Natural killer cell (primary cell): ENCODE results near the gene APLF. TPM values are rescaled to one million over a fixed set of nuclear protein-coding genes. Genes with fewer than 3 reads are reported as not detected.

ENCODE experiments used
- ATAC-seq, 3 donors: fragments of 150-1000 bp in 2 of 3; fragments of 200-7000 bp in 1 of 3; cut with Tn5 transposase; 1 replicate in 1 of 3; 2 replicates in 2 of 3; pipeline ENCODE4 v1.10.0; 2021; ENCODE audit warnings: mild to moderate bottlenecking in 2 of 3, moderate library complexity in 2 of 3
- DNase-seq, 2 donors: peaks; one replicate each; pipeline versions ENCODE4 v3.0.0 to v3.0.0-alpha.2; 2013 to 2021; ENCODE audit warnings: mixed read lengths in 1 of 2
- H3K27ac ChIP-seq: one replicate; pipeline ENCODE4 v1.5.1; 2013; ENCODE audit warnings: mild to moderate bottlenecking, low read length
- H3K27me3 ChIP-seq: one replicate; pipeline ENCODE4 v1.6.1; 2013; ENCODE audit warnings: low read length; ENCODE audit not compliant: control insufficient read depth, insufficient read depth
- H3K36me3 ChIP-seq: one replicate; pipeline ENCODE4 v1.6.1; 2013; ENCODE audit warnings: low read length; ENCODE audit not compliant: control insufficient read depth, insufficient read depth
- H3K4me1 ChIP-seq: one replicate; pipeline ENCODE4 v1.6.1; 2013; ENCODE audit warnings: low read length; ENCODE audit not compliant: control insufficient read depth, insufficient read depth
- H3K4me3 ChIP-seq: one replicate; pipeline ENCODE4 v1.5.1; 2013; ENCODE audit warnings: low read length
- H3K9me3 ChIP-seq: one replicate; pipeline ENCODE4 v1.6.1; 2013; ENCODE audit warnings: low read length; ENCODE audit not compliant: control insufficient read depth, insufficient read depth
- H3K27ac Mint-ChIP-seq, 2 donors: one replicate each; pipeline ENCODE4 v1.8.0; 2022; ENCODE audit warnings: mild to moderate bottlenecking in 2 of 2, mixed read lengths in 2 of 2, moderate library complexity in 1 of 2
- H3K27me3 Mint-ChIP-seq, 2 donors: one replicate each; pipeline ENCODE4 v1.8.0; 2022; ENCODE audit warnings: low read depth in 2 of 2, mixed read lengths in 2 of 2
- H3K36me3 Mint-ChIP-seq: one replicate; pipeline ENCODE4 v1.8.0; 2022; ENCODE audit warnings: mixed read lengths
- H3K4me1 Mint-ChIP-seq, 2 donors: one replicate each; pipeline ENCODE4 v1.8.0; 2022; ENCODE audit warnings: mixed read lengths in 2 of 2
- H3K4me3 Mint-ChIP-seq: one replicate; pipeline ENCODE4 v1.8.0; 2022; ENCODE audit warnings: mild to moderate bottlenecking, moderate library complexity, mixed read lengths
- H3K9me3 Mint-ChIP-seq, 2 donors: one replicate each; pipeline ENCODE4 v1.8.0; 2022; ENCODE audit warnings: mixed read lengths in 2 of 2
- CTCF ChIP-seq: fragments of 200-600 bp; IDR thresholded peaks from one replicate; pipeline ENCODE4 v1.8.0; 2022; ENCODE audit warnings: antibody characterized with exemption
- WGBS: methylation state at CpG from one replicate; pipeline ENCODE4 v1.1.7; 2013; ENCODE audit warnings: missing lambda C conversion rate; ENCODE audit not compliant: insufficient coverage; 5-methylcytosine and 5-hydroxymethylcytosine counted together
- intact Hi-C: fragments of 100-400 bp; cut with micrococcal nuclease; formaldehyde crosslinking; loops from one replicate; pipeline ENCODE4 v1.14.2; 2022
- total RNA-seq, 4 donors: library from RNA; stranded (reverse); fragments of 120-200 nt in 1 of 4; gene quantifications; one replicate each; pipeline versions ENCODE4 v1.2.3 to v1.2.4, GENCODE V29; 2013 to 2022

Gene APLF
- total RNA-seq, 3 donors from 2014 or later (not counting 1 experiment from before 2014, with no cell fraction given): 2.2 to 4.3 (median 3.8) TPM

GRCh38 chr2:68452158-68452900 is 15.1 kb upstream of the APLF start:
- Mint-ChIP-seq H3K36me3 (no peaks in the 10 kb centered on the region), H3K9me3 (no peaks in the 10 kb centered on the region), H3K4me3 (peak overlapping the region; percentile 21), H3K27me3 (no peaks in the 10 kb centered on the region), H3K27ac (peak overlapping the region; percentile 19 to 82), H3K4me1 (peaks cover 9 to 18% of the 10 kb centered on the region in 2 donors)
- no peak for TF ChIP-seq CTCF
- peaks cover 19% of the 10 kb centered on the region for H3K9me3 ChIP-seq
- H3K4me3 ChIP-seq: no peak overlapping the region
- 95% methylated on average over 1 of the region's 5 CpGs for WGBS
- DNase-seq (peak in 1 of 2 donors; percentile 58), ATAC-seq (peak; percentile 62 to 79 (median 63))
- intact Hi-C loops: no loop called here
- peak overlapping the region; percentile 25 for H3K27ac ChIP-seq
- no peaks in the 10 kb centered on the region for H3K36me3 ChIP-seq
- H3K27me3 ChIP-seq: no peaks in the 10 kb centered on the region
- H3K4me1 ChIP-seq: peaks cover 6% of the 10 kb centered on the region

GRCh38 chr2:68453761-68454360 is 13.5 kb upstream of the APLF start:
- TF ChIP-seq CTCF: no peak
- H3K9me3 Mint-ChIP-seq: no peaks in the 10 kb centered on the region
- peak overlapping the region; percentile 19 to 82 for H3K27ac Mint-ChIP-seq
- no peak overlapping the region for H3K4me3 ChIP-seq
- peak in 2 of 3 donors; percentile 16 to 28 for ATAC-seq
- H3K27me3 ChIP-seq: no peaks in the 10 kb centered on the region
- H3K4me1 ChIP-seq: peaks cover 6% of the 10 kb centered on the region
- whole genome bisulfite sequencing: 71% methylated on average over 1 of the region's 2 CpGs
- no peak overlapping the region for H3K27ac ChIP-seq
- H3K4me3 Mint-ChIP-seq: peak overlapping the region; percentile 18
- no peak for DNase-seq
- H3K27me3 Mint-ChIP-seq: no peaks in the 10 kb centered on the region
- H3K9me3 ChIP-seq: peaks cover 4% of the 10 kb centered on the region
- H3K36me3 ChIP-seq: no peaks in the 10 kb centered on the region
- no peaks in the 10 kb centered on the region for H3K36me3 Mint-ChIP-seq
- intact Hi-C loops: no loop called here
- peaks cover 9 to 18% of the 10 kb centered on the region in 2 donors for H3K4me1 Mint-ChIP-seq

GRCh38 chr2:68454719-68455118 is 12.7 kb upstream of the APLF start:
- intact Hi-C loops: no loop called here
- peaks cover 9 to 18% of the 10 kb centered on the region in 2 donors for H3K4me1 Mint-ChIP-seq
- Histone ChIP-seq H3K27me3 (no peaks in the 10 kb centered on the region), H3K4me3 (no peak overlapping the region), H3K4me1 (peaks cover 6% of the 10 kb centered on the region), H3K27ac (no peak overlapping the region), H3K9me3 (no peaks in the 10 kb centered on the region), H3K36me3 (no peaks in the 10 kb centered on the region)
- no peaks in the 10 kb centered on the region for H3K9me3 Mint-ChIP-seq
- DNase-seq: no peak
- 91% methylated on average over 1 of the region's 3 CpGs for WGBS
- no peak for TF ChIP-seq CTCF
- ATAC-seq: no peak
- H3K27me3 Mint-ChIP-seq: no peaks in the 10 kb centered on the region
- H3K27ac Mint-ChIP-seq: no peak overlapping the region
- no peaks in the 10 kb centered on the region for H3K36me3 Mint-ChIP-seq
- no peak overlapping the region for H3K4me3 Mint-ChIP-seq
